Measurements from ENCODE around the gene CEP57. TPM values are rescaled to one million over a fixed set of nuclear protein-coding genes. Genes with fewer than 3 reads are reported as not detected.
"Not testable (repeated sequence)": the region's sequence is repeated elsewhere in the genome, so short reads cannot be mapped to it uniquely, and the experiment has no call there.

The CEP57 gene
- polyA plus RNA-seq, 6 donors from 2014 or later, result 40.2 to 59.8 (median 54.2) TPM

- ATAC-seq (ENCODE audit: low read depth in 2 of 2) (no peak), DNase-seq (no peak)
- Mint-ChIP-seq H3K27ac (no peak overlapping the region), H3K27me3 (no peaks in the 10 kb centered on the region), H3K36me3 (peaks cover 5 to 8% of the 10 kb centered on the region in 2 donors), H3K9me3 (peaks cover 0 to 5% (median 0%) of the 10 kb centered on the region in 7 donors), H3K4me1 (no peaks in the 10 kb centered on the region), H3K4me3 (no peak overlapping the region)
Observed at GRCh38 chr11:95805869-95806268, 15.6 kb downstream of the CEP57 start.

- not testable (repeated sequence) for H3K36me3 Mint-ChIP-seq; H3K27me3 Mint-ChIP-seq; H3K4me1 Mint-ChIP-seq; H3K9me3 Mint-ChIP-seq; ATAC-seq (ENCODE audit: low read depth in 2 of 2); DNase-seq
- peak overlapping the region in 1 of 6 donors; percentile 41 for H3K27ac Mint-ChIP-seq
- H3K4me3 Mint-ChIP-seq, result peak overlapping the region in 1 of 8 donors; percentile 9
Observed at GRCh38 chr11:95806464-95806863, 16.2 kb downstream of the CEP57 start.

GRCh38 chr11:95811052-95811451 is 20.8 kb downstream of the CEP57 start:
- not testable (repeated sequence) for H3K4me1 Mint-ChIP-seq; ATAC-seq (ENCODE audit: low read depth in 2 of 2); DNase-seq; H3K4me3 Mint-ChIP-seq; H3K9me3 Mint-ChIP-seq; H3K27ac Mint-ChIP-seq; H3K27me3 Mint-ChIP-seq
- H3K36me3 Mint-ChIP-seq, result peaks cover 0 to 12% of the 10 kb centered on the region in 2 donors

- peaks cover 16 to 26% of the 10 kb centered on the region in 2 donors for H3K36me3 Mint-ChIP-seq
- peak overlapping the region in 2 of 6 donors; percentile 46 to 60 for H3K27ac Mint-ChIP-seq
- peaks cover 0 to 5% (median 0%) of the 10 kb centered on the region in 3 donors for H3K4me1 Mint-ChIP-seq
- no peak for DNase-seq
- peak; percentile 71 to 79 for ATAC-seq (ENCODE audit: low read depth in 2 of 2)
- H3K27me3 Mint-ChIP-seq, result no peaks in the 10 kb centered on the region
- no peak overlapping the region for H3K4me3 Mint-ChIP-seq
- no peaks in the 10 kb centered on the region for H3K9me3 Mint-ChIP-seq
Observed at GRCh38 chr11:95816037-95816436, 25.7 kb downstream of the CEP57 start.

- peak overlapping the region in 3 of 6 donors; percentile 38 to 58 (median 39) for H3K27ac Mint-ChIP-seq
- H3K36me3 Mint-ChIP-seq, result peaks cover 24% of the 10 kb centered on the region in 2 donors
- ATAC-seq (ENCODE audit: low read depth in 2 of 2) (no peak), DNase-seq (no peak)
- no peaks in the 10 kb centered on the region for H3K4me1 Mint-ChIP-seq
- H3K9me3 Mint-ChIP-seq, result no peaks in the 10 kb centered on the region
- H3K4me3 Mint-ChIP-seq, result no peak overlapping the region
- H3K27me3 Mint-ChIP-seq, result no peaks in the 10 kb centered on the region
Observed at GRCh38 chr11:95821640-95822039, 31.3 kb downstream of the CEP57 start.

- ATAC-seq (ENCODE audit: low read depth in 2 of 2), result no peak
- Mint-ChIP-seq H3K9me3 (no peaks in the 10 kb centered on the region), H3K36me3 (peaks cover 11 to 21% of the 10 kb centered on the region in 2 donors)
Observed at GRCh38 chr11:95827696-95828095, 37.4 kb downstream of the CEP57 start.

GRCh38 chr11:95829580-95830259 is 39.4 kb downstream of the CEP57 start:
- Mint-ChIP-seq H3K27me3 (no peaks in the 10 kb centered on the region), H3K4me3 (no peak overlapping the region), H3K4me1 (peaks cover 0 to 7% (median 0%) of the 10 kb centered on the region in 3 donors), H3K9me3 (no peaks in the 10 kb centered on the region), H3K36me3 (peaks cover 5 to 24% of the 10 kb centered on the region in 2 donors), H3K27ac (peak overlapping the region in 4 of 6 donors; percentile 2 to 79 (median 14))
- no peak for DNase-seq
- ATAC-seq (ENCODE audit: low read depth in 2 of 2), result no peak

More at GRCh38 chr11:95827696-95828095, 37.4 kb downstream of the CEP57 start:
- no peak for DNase-seq
- Mint-ChIP-seq H3K27ac (peak overlapping the region in 4 of 6 donors; percentile 15 to 72 (median 36)), H3K27me3 (no peaks in the 10 kb centered on the region), H3K4me3 (no peak overlapping the region), H3K4me1 (peaks cover 0 to 7% (median 0%) of the 10 kb centered on the region in 3 donors)

- ATAC-seq (ENCODE audit: low read depth in 2 of 2) (no peak), DNase-seq (no peak)
- Mint-ChIP-seq H3K36me3 (peaks cover 0 to 24% of the 10 kb centered on the region in 2 donors), H3K4me3 (no peak overlapping the region), H3K27ac (peak overlapping the region in 2 of 6 donors; percentile 4 to 38), H3K4me1 (peaks cover 0 to 7% (median 4%) of the 10 kb centered on the region in 3 donors), H3K27me3 (no peaks in the 10 kb centered on the region), H3K9me3 (no peaks in the 10 kb centered on the region)
Observed at GRCh38 chr11:95831198-95831883, 41.0 kb downstream of the CEP57 start.

- H3K36me3 Mint-ChIP-seq, result peaks cover 0 to 24% of the 10 kb centered on the region in 2 donors
Observed at GRCh38 chr11:95832763-95833162, 42.5 kb downstream of the CEP57 start.

GRCh38 chr11:95833378-95833777 is 43.1 kb downstream of the CEP57 start:
- Mint-ChIP-seq H3K36me3 (peaks cover 0 to 24% of the 10 kb centered on the region in 2 donors), H3K9me3 (no peaks in the 10 kb centered on the region), H3K27ac (no peak overlapping the region), H3K4me3 (no peak overlapping the region), H3K27me3 (no peaks in the 10 kb centered on the region), H3K4me1 (peaks cover 0 to 7% (median 4%) of the 10 kb centered on the region in 3 donors)
- no peak for ATAC-seq (ENCODE audit: low read depth in 2 of 2)
- no peak for DNase-seq

More at GRCh38 chr11:95832763-95833162, 42.5 kb downstream of the CEP57 start:
- H3K4me1 Mint-ChIP-seq, result peaks cover 0 to 7% (median 4%) of the 10 kb centered on the region in 3 donors
- no peak for DNase-seq
- H3K9me3 Mint-ChIP-seq, result no peaks in the 10 kb centered on the region
- H3K4me3 Mint-ChIP-seq, result no peak overlapping the region
- no peaks in the 10 kb centered on the region for H3K27me3 Mint-ChIP-seq
- peak overlapping the region in 3 of 6 donors; percentile 1 to 81 (median 15) for H3K27ac Mint-ChIP-seq
- no peak for ATAC-seq (ENCODE audit: low read depth in 2 of 2)

GRCh38 chr11:95835351-95835750 is 45.1 kb downstream of the CEP57 start:
- H3K36me3 Mint-ChIP-seq, result peaks cover 0 to 14% of the 10 kb centered on the region in 2 donors
- peaks cover 0 to 6% (median 4%) of the 10 kb centered on the region in 3 donors for H3K4me1 Mint-ChIP-seq
- H3K27ac Mint-ChIP-seq, result no peak overlapping the region
- DNase-seq (no peak), ATAC-seq (ENCODE audit: low read depth in 2 of 2) (no peak)
- H3K27me3 Mint-ChIP-seq, result no peaks in the 10 kb centered on the region
- no peaks in the 10 kb centered on the region for H3K9me3 Mint-ChIP-seq
- no peak overlapping the region for H3K4me3 Mint-ChIP-seq

- H3K27ac Mint-ChIP-seq, result peak overlapping the region in 2 of 6 donors; percentile 31 to 39
- no peak overlapping the region for H3K4me3 Mint-ChIP-seq
- ATAC-seq (ENCODE audit: low read depth in 2 of 2) (peak; percentile 72 to 87), DNase-seq (peak; percentile 41)
- H3K27me3 Mint-ChIP-seq, result no peaks in the 10 kb centered on the region
- peaks cover 0 to 8% of the 10 kb centered on the region in 2 donors for H3K36me3 Mint-ChIP-seq
- no peaks in the 10 kb centered on the region for H3K9me3 Mint-ChIP-seq
- peaks cover 0 to 4% (median under 1%) of the 10 kb centered on the region in 3 donors for H3K4me1 Mint-ChIP-seq
Observed at GRCh38 chr11:95835768-95836488, 45.6 kb downstream of the CEP57 start.

GRCh38 chr11:95845167-95845566 is 54.9 kb downstream of the CEP57 start:
- H3K36me3 Mint-ChIP-seq, result peaks cover 0 to 5% of the 10 kb centered on the region in 2 donors
- no peaks in the 10 kb centered on the region for H3K27me3 Mint-ChIP-seq
- no peaks in the 10 kb centered on the region for H3K9me3 Mint-ChIP-seq
- DNase-seq (no peak), ATAC-seq (ENCODE audit: low read depth in 2 of 2) (no peak)
- no peaks in the 10 kb centered on the region for H3K4me1 Mint-ChIP-seq
- no peak overlapping the region for H3K4me3 Mint-ChIP-seq
- H3K27ac Mint-ChIP-seq, result no peak overlapping the region
